ENCODE results near the gene RAD9A. TPM values are rescaled to one million over a fixed set of nuclear protein-coding genes. Genes with fewer than 3 reads are reported as not detected.

The RAD9A gene
- total RNA-seq, 1 donor from 2014 or later = 8.3 TPM

DNA sequence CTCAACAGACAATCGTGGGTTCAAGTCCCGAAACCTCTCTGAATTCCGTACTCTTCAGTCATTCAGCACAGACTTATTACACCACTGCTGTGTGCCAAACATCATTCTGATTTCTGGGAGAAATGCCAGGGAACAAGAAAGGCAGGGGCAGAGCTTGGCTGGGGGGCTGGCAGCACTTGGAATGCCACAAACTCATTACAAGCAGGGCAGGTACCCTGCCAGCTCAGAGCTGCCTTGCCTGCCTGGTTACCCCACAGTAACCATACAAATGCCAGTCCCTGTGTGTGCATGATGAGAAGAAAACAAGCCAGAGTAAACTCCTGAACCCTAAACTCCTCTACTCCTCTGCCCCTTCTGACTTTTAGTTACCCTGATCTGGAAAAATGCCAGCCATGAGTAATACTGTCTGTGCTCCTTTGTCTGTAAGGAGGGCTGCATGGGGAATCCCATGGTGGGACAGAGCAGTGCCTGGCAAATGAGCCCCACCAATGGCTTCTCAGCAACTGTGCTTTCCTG is 6.9 kb upstream of the RAD9A start:
- Histone ChIP-seq H3K36me3 (ENCODE audit: control insufficient read depth, insufficient read depth, low read length) (no peaks in the 10 kb centered on the region), H3K27me3 (ENCODE audit: control insufficient read depth, insufficient read depth, low read length) (no peaks in the 10 kb centered on the region), H3K4me3 (ENCODE audit: low read depth, low read length) (no peak overlapping the region)
- no peak for DNase-seq (ENCODE audit: low read depth)
- TF ChIP-seq, protein P1, sequence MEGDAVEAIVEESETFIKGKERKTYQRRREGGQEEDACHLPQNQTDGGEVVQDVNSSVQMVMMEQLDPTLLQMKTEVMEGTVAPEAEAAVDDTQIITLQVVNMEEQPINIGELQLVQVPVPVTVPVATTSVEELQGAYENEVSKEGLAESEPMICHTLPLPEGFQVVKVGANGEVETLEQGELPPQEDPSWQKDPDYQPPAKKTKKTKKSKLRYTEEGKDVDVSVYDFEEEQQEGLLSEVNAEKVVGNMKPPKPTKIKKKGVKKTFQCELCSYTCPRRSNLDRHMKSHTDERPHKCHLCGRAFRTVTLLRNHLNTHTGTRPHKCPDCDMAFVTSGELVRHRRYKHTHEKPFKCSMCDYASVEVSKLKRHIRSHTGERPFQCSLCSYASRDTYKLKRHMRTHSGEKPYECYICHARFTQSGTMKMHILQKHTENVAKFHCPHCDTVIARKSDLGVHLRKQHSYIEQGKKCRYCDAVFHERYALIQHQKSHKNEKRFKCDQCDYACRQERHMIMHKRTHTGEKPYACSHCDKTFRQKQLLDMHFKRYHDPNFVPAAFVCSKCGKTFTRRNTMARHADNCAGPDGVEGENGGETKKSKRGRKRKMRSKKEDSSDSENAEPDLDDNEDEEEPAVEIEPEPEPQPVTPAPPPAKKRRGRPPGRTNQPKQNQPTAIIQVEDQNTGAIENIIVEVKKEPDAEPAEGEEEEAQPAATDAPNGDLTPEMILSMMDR (IDR thresholded peaks at IDR 0.05; ENCODE audit: insufficient read depth, low read length, poor library complexity, severe bottlenecking) = no peak

DNA sequence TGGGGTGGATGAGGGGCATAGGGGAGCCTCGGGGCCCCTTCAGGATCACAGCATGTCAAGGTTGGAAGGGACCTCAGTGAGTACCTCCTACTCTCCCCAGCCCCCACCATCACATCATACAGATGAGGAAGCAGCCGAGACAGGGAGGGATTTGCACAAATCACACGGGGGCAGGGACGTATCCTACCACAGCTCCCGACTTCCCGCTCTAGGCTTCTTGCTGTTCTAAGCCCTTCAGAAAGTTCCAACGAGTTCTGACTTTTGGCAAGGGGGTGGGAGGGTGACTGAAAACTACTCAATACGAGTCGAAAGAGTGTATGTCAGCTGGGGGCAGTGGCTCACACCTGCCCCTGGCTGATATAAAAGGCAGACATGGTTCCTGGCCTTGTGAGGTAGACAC is 4.7 kb upstream of the RAD9A start:
- no peaks in the 10 kb centered on the region for H3K27me3 ChIP-seq (ENCODE audit: control insufficient read depth, insufficient read depth, low read length)
- H3K36me3 ChIP-seq (ENCODE audit: control insufficient read depth, insufficient read depth, low read length) = no peaks in the 10 kb centered on the region
- no peak overlapping the region for H3K4me3 ChIP-seq (ENCODE audit: low read depth, low read length)
- TF ChIP-seq, protein P1 (IDR thresholded peaks at IDR 0.05; ENCODE audit: insufficient read depth, low read length, poor library complexity, severe bottlenecking) = no peak
- DNase-seq (ENCODE audit: low read depth) = no peak

DNA sequence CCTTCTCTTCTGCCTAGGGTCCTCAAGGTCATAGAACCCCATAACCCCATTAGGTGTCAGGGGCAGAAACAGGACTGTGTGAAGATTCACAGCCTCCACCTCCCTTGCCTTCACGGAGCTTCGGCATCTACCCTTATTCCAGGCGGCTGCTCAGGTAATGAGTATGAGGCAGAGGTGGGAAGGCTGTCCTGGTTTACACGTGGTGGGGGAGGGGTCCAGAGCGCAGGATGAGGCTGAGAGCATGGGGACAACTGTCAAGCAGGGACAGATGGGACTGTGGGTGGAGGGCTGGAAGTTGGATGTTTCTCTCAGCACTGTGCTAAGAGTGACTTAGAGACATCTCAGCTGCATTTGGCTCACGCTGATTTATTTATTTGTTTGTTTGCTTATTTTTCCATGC is 4.3 kb upstream of the RAD9A start:
- TF ChIP-seq, protein P1 (IDR thresholded peaks at IDR 0.05; ENCODE audit: insufficient read depth, low read length, poor library complexity, severe bottlenecking) = no peak
- H3K4me3 ChIP-seq (ENCODE audit: low read depth, low read length) = no peak overlapping the region
- H3K36me3 ChIP-seq (ENCODE audit: control insufficient read depth, insufficient read depth, low read length) = no peaks in the 10 kb centered on the region
- no peak for DNase-seq (ENCODE audit: low read depth)
- H3K27me3 ChIP-seq (ENCODE audit: control insufficient read depth, insufficient read depth, low read length) = no peaks in the 10 kb centered on the region

DNA sequence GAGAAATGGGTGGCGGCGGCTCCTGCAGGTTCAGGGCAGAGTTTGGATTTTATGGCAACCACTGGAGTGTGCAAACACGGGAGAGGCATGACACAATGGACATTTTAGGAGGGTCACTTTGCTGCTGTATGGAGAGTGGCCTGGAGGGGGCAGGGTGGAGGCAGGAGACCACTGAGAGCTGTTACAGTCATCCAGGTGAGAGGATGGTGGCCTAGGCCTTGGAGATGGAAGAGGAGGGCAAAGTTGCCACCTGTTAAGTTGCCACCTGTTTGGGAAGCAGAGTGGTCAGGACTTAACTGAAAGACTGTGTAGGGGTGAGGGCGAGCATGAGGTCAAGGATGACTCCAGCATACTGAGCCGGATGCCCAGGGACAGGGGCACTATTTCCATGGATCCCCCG is 2.3 kb upstream of the RAD9A start:
- TF ChIP-seq, protein P1 (IDR thresholded peaks at IDR 0.05; ENCODE audit: insufficient read depth, low read length, poor library complexity, severe bottlenecking) = peak; percentile 62
- no peak for DNase-seq (ENCODE audit: low read depth)

DNA sequence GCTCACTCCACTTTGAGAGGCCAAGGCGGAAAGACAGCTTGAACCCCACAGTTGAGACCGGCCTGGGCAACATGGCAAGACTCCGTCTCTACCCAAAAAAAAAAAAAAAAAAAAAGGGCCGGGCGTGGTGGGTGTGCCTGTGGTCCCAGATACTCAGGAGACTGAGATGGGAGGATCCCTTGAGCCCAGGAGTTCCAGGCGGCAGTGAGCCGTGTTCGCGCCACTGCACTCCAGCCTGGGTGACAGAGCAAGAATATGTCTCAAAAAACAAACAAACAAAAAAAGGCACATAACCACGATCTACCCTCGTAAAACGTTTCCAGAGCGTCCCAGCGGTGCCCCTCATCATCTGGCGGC is 861 bp upstream of the RAD9A start:
- TF ChIP-seq, protein P1 (IDR thresholded peaks at IDR 0.05; ENCODE audit: insufficient read depth, low read length, poor library complexity, severe bottlenecking) = no peak
- no peaks in the 10 kb centered on the region for H3K36me3 ChIP-seq (ENCODE audit: control insufficient read depth, insufficient read depth, low read length)
- H3K27me3 ChIP-seq (ENCODE audit: control insufficient read depth, insufficient read depth, low read length) = no peaks in the 10 kb centered on the region
- DNase-seq (ENCODE audit: low read depth) = no peak
- H3K4me3 ChIP-seq (ENCODE audit: low read depth, low read length) = peak overlapping the region; percentile 75

More for the DNA sequence above, 2.3 kb upstream of the RAD9A start:
- Histone ChIP-seq H3K36me3 (ENCODE audit: control insufficient read depth, insufficient read depth, low read length) (no peaks in the 10 kb centered on the region), H3K4me3 (ENCODE audit: low read depth, low read length) (no peak overlapping the region), H3K27me3 (ENCODE audit: control insufficient read depth, insufficient read depth, low read length) (no peaks in the 10 kb centered on the region)

DNA sequence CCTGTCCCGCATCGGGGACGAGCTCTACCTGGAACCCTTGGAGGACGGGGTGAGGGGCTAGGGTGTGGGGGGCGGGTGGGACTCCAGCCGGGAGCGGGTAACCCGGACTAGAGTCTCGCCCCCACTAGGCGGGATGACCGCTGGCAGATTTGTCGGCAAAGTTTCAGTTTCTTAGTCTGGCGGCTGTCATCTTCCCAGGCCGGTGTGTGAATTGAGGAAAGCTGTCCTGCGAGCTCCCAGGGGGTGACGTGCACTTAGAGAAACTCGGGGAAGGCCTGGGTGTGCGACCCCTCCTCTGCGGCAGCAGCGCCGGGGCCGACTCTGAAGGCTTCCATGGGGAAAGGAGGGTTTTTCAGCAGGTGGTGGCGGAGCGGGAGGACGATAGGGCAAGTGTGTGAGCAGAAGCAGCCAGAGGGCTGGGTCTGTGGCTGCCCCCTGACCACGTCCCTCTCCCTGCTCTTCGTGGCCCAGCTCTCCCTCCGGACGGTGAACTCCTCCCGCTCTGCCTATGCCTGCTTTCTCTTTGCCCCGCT is 463 bp downstream of the RAD9A start:
- peak overlapping the region; percentile 75 for H3K4me3 ChIP-seq (ENCODE audit: low read depth, low read length)
- no peaks in the 10 kb centered on the region for H3K27me3 ChIP-seq (ENCODE audit: control insufficient read depth, insufficient read depth, low read length)
- no peaks in the 10 kb centered on the region for H3K36me3 ChIP-seq (ENCODE audit: control insufficient read depth, insufficient read depth, low read length)
- DNase-seq (ENCODE audit: low read depth) = no peak
- TF ChIP-seq, protein P1 (IDR thresholded peaks at IDR 0.05; ENCODE audit: insufficient read depth, low read length, poor library complexity, severe bottlenecking) = no peak

Data from kidney epithelial cell (primary cell).